Esophagus (tissue), 2 donors: ENCODE measurements around the gene TRIM38. TPM values are rescaled to one million over a fixed set of nuclear protein-coding genes. Genes with fewer than 3 reads are reported as not detected.
"Not testable (repeated sequence)": the region's sequence is repeated elsewhere in the genome, so short reads cannot be mapped to it uniquely, and the experiment has no call there.

Experiments
- H3K27ac ChIP-seq, 2 donors: one replicate each; pipeline ENCODE4 v1.5.1; 2013; ENCODE audit warnings: low read depth in 2 of 2, mild to moderate bottlenecking in 2 of 2, inconsistent platforms in 1 of 2, low read length in 1 of 2, moderate library complexity in 1 of 2
- H3K27me3 ChIP-seq, 2 donors: one replicate each; pipeline ENCODE4 v1.6.1; 2013; ENCODE audit warnings: low read length in 2 of 2, control low read depth in 1 of 2, mild to moderate bottlenecking in 1 of 2; ENCODE audit not compliant: insufficient read depth in 2 of 2, control insufficient read depth in 1 of 2
- H3K36me3 ChIP-seq, 2 donors: one replicate each; pipeline ENCODE4 v1.6.1; 2013; ENCODE audit warnings: low read length in 1 of 2; ENCODE audit not compliant: control insufficient read depth in 2 of 2, insufficient read depth in 2 of 2
- H3K4me1 ChIP-seq, 2 donors: one replicate each; pipeline ENCODE4 v1.6.1; 2013; ENCODE audit warnings: low read length in 1 of 2; ENCODE audit not compliant: control insufficient read depth in 2 of 2, insufficient read depth in 2 of 2
- H3K4me3 ChIP-seq, 2 donors: one replicate each; pipeline ENCODE4 v1.5.1; 2013; ENCODE audit warnings: low read length in 2 of 2, mild to moderate bottlenecking in 2 of 2, low read depth in 1 of 2, moderate library complexity in 1 of 2
- H3K9me3 ChIP-seq, 2 donors: one replicate each; pipeline ENCODE4 v1.6.1; 2013; ENCODE audit warnings: mild to moderate bottlenecking in 2 of 2, low read depth in 1 of 2, low read length in 1 of 2, moderate library complexity in 1 of 2; ENCODE audit not compliant: control insufficient read depth in 2 of 2, insufficient read depth in 1 of 2
- WGBS, 2 donors: extraction: QIAGEN DNeasy Blood & Tissue Kit; methylation state at CpG; one replicate each; pipeline ENCODE4 v1.1.7; 2013; 5-methylcytosine and 5-hydroxymethylcytosine counted together
- polyA plus RNA-seq, 2 donors: library from polyadenylated mRNA; stranded (reverse); fragments of 200-250 nt; gene quantifications; one replicate each; pipeline ENCODE4 v1.2.3, GENCODE V29; 2013
- donor health status: healthy with polysubstance abuse.
- donor health status: Bipolar disorder and iron deficiency.

TRIM38 gene
- polyA plus RNA-seq, 2 donors = 4.7 to 5.7 TPM

DNA sequence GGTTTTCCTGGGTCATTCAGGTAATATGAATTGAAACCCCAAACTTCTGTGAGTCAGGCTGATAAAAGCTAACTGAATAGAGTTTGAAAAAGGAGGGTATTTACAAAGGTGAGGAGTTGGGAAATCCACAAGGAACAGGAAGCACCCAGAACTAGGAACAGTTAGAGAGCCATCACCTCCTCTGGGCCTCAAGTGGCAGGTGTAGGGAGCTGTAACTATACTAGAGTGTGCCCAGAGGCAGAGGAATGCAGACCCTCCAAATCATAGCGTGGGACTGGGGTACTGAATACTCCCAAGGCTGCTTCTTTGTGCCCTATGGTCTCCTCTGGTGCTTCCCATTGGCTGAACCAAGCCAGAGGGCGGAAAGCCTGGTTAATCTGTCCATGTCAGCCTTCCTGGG, 18.3 kb downstream of the TRIM38 start:
- WGBS, 2 donors = 88 to 94% methylated on average over 2 of the region's 2 CpGs
- H3K36me3 ChIP-seq = peaks cover 22 to 25% of the 10 kb centered on the region in 2 donors

DNA sequence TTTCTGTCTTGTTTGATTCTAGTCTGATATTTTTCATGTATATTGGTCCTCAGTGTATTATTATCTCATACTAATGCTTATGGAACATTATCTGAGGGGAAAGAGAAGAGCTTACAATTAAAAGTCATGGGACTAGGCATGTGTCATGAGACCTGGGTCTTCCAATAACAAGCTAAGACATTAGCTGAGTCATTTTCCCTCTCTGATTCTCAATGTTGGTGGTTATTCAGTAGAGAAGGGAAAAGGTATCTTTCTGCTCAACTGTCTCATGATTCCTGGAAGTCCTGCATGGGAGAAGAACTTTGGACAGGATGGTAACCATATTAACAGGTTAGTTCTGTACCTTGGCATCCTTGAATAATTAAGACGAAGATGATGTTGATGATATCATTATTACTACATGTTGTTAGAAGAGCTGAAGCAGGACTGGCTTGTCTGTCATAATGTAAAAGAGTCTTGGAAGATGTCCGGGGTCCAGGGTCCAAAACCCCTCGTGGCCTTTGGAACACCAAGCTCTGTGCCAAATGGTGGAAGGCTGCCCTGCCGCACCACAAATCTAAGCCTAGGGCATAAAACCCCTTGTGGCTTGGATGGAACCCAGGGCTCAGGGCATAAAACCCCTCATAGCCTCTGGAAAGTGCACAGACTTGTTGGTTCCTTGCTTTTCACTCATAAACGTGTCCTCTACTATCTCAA, 19.1 kb downstream of the TRIM38 start:
- Histone ChIP-seq H3K4me3 (no peak overlapping the region), H3K27me3 (no peaks in the 10 kb centered on the region), H3K27ac (no peak overlapping the region), H3K9me3 (no peaks in the 10 kb centered on the region), H3K36me3 (peaks cover 18 to 20% of the 10 kb centered on the region in 2 donors), H3K4me1 (no peaks in the 10 kb centered on the region)
- 92 to 96% methylated on average over 5 of the region's 5 CpGs for WGBS, 2 donors

More for the DNA sequence above, 18.3 kb downstream of the TRIM38 start:
- H3K4me3 ChIP-seq = no peak overlapping the region
- no peaks in the 10 kb centered on the region for H3K9me3 ChIP-seq
- no peak overlapping the region for H3K27ac ChIP-seq
- H3K4me1 ChIP-seq = no peaks in the 10 kb centered on the region
- no peaks in the 10 kb centered on the region for H3K27me3 ChIP-seq

GRCh38 chr6:25984265-25984664, 21.7 kb downstream of the TRIM38 start:
- Histone ChIP-seq H3K4me1 (no peaks in the 10 kb centered on the region), H3K27ac (no peak overlapping the region), H3K36me3 (peaks cover 14 to 23% of the 10 kb centered on the region in 2 donors), H3K27me3 (no peaks in the 10 kb centered on the region), H3K9me3 (no peaks in the 10 kb centered on the region), H3K4me3 (no peak overlapping the region)
- 74 to 77% methylated on average over 2 of the region's 2 CpGs for WGBS, 2 donors

DNA sequence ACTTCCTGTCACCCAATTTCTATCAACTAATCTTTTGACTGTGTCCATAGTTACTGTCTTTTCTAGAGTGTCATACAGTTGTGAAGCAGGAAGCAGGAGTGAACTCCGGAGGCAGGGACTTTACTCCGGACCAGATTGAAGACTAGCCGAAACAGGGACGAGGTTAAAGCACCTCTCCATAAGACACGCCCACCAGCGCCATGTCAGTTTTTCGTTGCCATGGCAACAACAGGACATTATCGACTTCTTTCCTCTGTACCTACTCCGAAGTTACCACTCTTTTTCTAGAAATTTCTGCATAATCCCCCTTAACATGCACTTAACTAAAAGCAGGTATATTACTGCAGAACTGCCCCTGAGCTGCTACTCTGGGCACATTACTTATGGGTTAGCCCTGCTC, 25.2 kb downstream of the TRIM38 start:
- no peaks in the 10 kb centered on the region for H3K27me3 ChIP-seq
- 82 to 89% methylated on average over 9 of the region's 9 CpGs for WGBS, 2 donors
- H3K27ac ChIP-seq = no peak overlapping the region
- no peaks in the 10 kb centered on the region for H3K4me1 ChIP-seq
- peaks cover 9 to 14% of the 10 kb centered on the region in 2 donors for H3K36me3 ChIP-seq
- H3K9me3 ChIP-seq = no peaks in the 10 kb centered on the region
- H3K4me3 ChIP-seq = no peak overlapping the region

DNA sequence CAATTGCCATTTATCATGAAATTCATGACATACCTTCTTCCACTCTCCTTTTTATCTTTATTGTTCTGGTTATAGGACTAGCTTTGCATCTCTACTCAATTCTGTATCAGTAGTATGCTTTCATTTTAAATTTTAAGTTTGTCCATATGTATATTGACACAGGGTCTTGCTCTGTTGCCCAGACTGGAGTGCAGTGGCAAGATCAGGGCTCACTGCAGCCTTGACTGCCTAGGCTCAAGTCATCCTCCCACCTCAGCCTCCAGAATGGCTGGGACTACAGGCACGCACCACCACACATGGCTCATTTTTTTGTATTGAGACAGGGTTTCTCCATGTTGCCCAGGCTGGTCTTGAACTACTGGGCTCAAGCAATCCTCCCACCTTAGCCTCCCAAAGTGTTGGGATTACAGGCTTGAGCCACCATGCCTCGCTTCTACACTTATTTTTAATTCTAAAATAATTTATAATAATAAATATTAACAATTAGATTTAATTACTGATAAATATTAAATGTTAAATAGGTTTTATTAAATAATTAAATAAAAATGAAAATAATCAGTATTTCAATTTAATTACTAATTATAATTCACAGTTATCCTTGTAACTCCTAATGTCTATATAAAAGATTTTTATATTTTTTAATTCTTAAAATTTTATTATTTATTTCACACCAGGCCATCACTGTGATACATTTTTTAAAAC, 27.7 kb downstream of the TRIM38 start:
- Histone ChIP-seq H3K36me3 (peaks cover 3% of the 10 kb centered on the region in 2 donors), H3K9me3 (no peaks in the 10 kb centered on the region), H3K4me3 (no peak overlapping the region), H3K27me3 (no peaks in the 10 kb centered on the region), H3K4me1 (no peaks in the 10 kb centered on the region), H3K27ac (no peak overlapping the region)
- whole genome bisulfite sequencing, 2 donors = 97 to 100% methylated on average over 2 of the region's 2 CpGs

GRCh38 chr6:25991785-25992412, 29.3 kb downstream of the TRIM38 start:
- Histone ChIP-seq H3K9me3 (no peaks in the 10 kb centered on the region), H3K4me1 (no peaks in the 10 kb centered on the region), H3K27ac (peak overlapping the region; percentile 83 to 91), H3K4me3 (peak overlapping the region; percentile 60 to 74), H3K36me3 (peaks cover 3% of the 10 kb centered on the region in 2 donors), H3K27me3 (no peaks in the 10 kb centered on the region)
- 1 to 2% methylated on average over 30 of the region's 30 CpGs for WGBS, 2 donors

GRCh38 chr6:25992413-25993340, 30.1 kb downstream of the TRIM38 start:
- no peaks in the 10 kb centered on the region for H3K9me3 ChIP-seq
- no peaks in the 10 kb centered on the region for H3K4me1 ChIP-seq
- H3K27ac ChIP-seq = peak overlapping the region; percentile 83 to 91
- H3K36me3 ChIP-seq = peaks cover 3% of the 10 kb centered on the region in 2 donors
- H3K4me3 ChIP-seq = peak overlapping the region; percentile 60 to 74
- H3K27me3 ChIP-seq = no peaks in the 10 kb centered on the region
- whole genome bisulfite sequencing, 2 donors = 2% methylated on average over 44 to 52 of the region's 52 CpGs

- not testable (repeated sequence) for H3K4me1 ChIP-seq, H3K27me3 ChIP-seq, H3K9me3 ChIP-seq, H3K36me3 ChIP-seq
- Histone ChIP-seq H3K27ac (peak overlapping the region; percentile 10 to 22), H3K4me3 (peak overlapping the region in 1 of 2 donors; percentile 74)
- WGBS, 2 donors = 55 to 56% methylated on average over 7 of the region's 7 CpGs
Observed at GRCh38 chr6:25993341-25993684, 30.7 kb downstream of the TRIM38 start.

- Histone ChIP-seq H3K27ac (no peak overlapping the region), H3K4me1 (no peaks in the 10 kb centered on the region), H3K4me3 (no peak overlapping the region), H3K27me3 (no peaks in the 10 kb centered on the region), H3K36me3 (peaks cover 0 to 4% of the 10 kb centered on the region in 2 donors), H3K9me3 (no peaks in the 10 kb centered on the region)
- WGBS, 2 donors = 89 to 100% methylated on average over 1 of the region's 1 CpG
Observed at GRCh38 chr6:25995507-25995906, 32.9 kb downstream of the TRIM38 start.
